ENCODE measurements around the gene HCCS.

HCCS gene

DNA sequence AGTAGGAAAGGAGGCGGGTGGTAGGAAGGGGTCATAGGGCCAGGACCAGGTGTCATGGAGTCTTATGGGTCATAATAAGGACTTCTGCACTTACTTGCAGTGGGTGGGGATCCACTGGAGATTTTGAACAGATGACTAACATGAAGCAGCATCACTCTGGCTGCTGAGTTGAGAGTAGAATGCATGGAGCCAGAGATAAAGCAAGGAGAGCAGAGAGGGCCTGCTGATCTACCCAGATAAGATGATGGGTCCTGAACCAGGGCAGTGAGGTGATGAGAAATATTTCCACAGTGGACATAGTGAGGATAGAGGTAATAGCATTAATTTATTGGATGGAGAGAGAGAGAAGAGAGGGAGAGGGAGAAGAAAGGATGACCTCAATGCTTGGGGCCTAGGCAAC is 48.0 kb downstream of the HCCS start:
- no peak overlapping the region for H3K4me3 ChIP-seq (replicated peaks; ENCODE audit: insufficient read depth, low read length)
- DNase-seq (ENCODE audit: low read depth in 1 of 2, low spot score in 1 of 2), result no peak
- H3K27me3 ChIP-seq (ENCODE audit: insufficient read depth, poor library complexity, severe bottlenecking), result no peaks in the 10 kb centered on the region
- no peak overlapping the region for H3K27ac ChIP-seq (replicated peaks)
- TF ChIP-seq REST (IDR thresholded peaks at IDR 0.05; ENCODE audit: insufficient replicate concordance, low read depth) (no peak), CTCF (IDR thresholded peaks at IDR 0.05; ENCODE audit: insufficient read depth, low read length) (no peak), SPI1 (IDR thresholded peaks at IDR 0.05; ENCODE audit: borderline replicate concordance, low read depth) (no peak), GABPA (IDR thresholded peaks at IDR 0.05; ENCODE audit: low read depth) (no peak), POLR2AphosphoS5 (IDR thresholded peaks at IDR 0.05; ENCODE audit: low read depth) (no peak)

DNA sequence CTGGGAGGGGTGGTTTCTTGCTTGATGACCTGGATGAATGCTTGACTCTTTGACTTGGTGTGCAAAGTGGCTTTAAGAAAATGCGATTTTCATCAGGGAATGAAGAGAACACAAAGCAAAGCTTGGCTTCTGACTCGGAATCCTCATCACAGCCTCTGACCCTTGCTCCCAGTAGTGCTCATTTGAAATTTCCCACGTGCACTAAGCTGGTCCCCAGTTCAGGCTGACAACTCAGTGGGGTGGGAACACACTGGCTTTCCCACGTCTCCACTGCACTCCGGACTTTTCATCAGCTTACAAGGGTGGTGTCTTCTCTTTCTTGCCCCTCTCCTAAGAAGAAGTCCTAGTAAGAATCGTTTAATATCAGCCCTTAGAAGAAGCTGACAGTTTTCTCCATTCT is 53.3 kb downstream of the HCCS start:
- DNase-seq (ENCODE audit: low read depth in 1 of 2, low spot score in 1 of 2), result no peak
- Histone ChIP-seq H3K27ac (replicated peaks) (no peak overlapping the region), H3K27me3 (ENCODE audit: insufficient read depth, poor library complexity, severe bottlenecking) (no peaks in the 10 kb centered on the region), H3K4me3 (replicated peaks; ENCODE audit: insufficient read depth, low read length) (no peak overlapping the region)
- no peak for TF ChIP-seq REST (IDR thresholded peaks at IDR 0.05; ENCODE audit: insufficient replicate concordance, low read depth)

DNA sequence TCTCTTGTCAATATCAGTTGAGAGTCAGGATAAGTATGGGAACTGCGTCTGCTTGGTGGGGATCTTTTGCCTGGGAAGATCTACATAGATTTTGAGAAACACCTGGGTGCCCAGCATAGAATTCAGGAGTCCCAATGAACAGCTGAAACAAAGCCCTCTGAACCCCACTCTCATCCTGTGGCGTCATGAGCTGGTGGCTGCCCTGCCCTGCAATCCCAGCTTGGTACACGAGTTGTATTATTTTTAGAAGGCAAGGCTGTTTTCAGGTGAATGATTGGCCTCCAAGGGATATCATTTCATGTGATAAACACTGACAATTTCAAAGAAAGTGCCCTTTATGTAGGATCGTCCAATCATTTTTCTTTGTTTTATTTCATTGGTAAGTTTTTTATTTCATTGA is 60.8 kb downstream of the HCCS start:
- DNase-seq (ENCODE audit: low read depth in 1 of 2, low spot score in 1 of 2), result no peak
- Histone ChIP-seq H3K27me3 (ENCODE audit: insufficient read depth, poor library complexity, severe bottlenecking) (no peaks in the 10 kb centered on the region), H3K27ac (replicated peaks) (no peak overlapping the region), H3K4me3 (replicated peaks; ENCODE audit: insufficient read depth, low read length) (no peak overlapping the region)
- TF ChIP-seq GABPA (IDR thresholded peaks at IDR 0.05; ENCODE audit: low read depth), result no peak
- no peak for TF ChIP-seq REST (IDR thresholded peaks at IDR 0.05; ENCODE audit: insufficient replicate concordance, low read depth)
- no peak for TF ChIP-seq CTCF (IDR thresholded peaks at IDR 0.05; ENCODE audit: insufficient read depth, low read length)

- Histone ChIP-seq H3K27me3 (ENCODE audit: insufficient read depth, poor library complexity, severe bottlenecking) (no peaks in the 10 kb centered on the region), H3K4me3 (replicated peaks; ENCODE audit: insufficient read depth, low read length) (no peak overlapping the region), H3K27ac (replicated peaks) (no peak overlapping the region)
- no peak for DNase-seq (ENCODE audit: low read depth in 1 of 2, low spot score in 1 of 2)
- no peak for TF ChIP-seq REST (IDR thresholded peaks at IDR 0.05; ENCODE audit: insufficient replicate concordance, low read depth)
- no peak for TF ChIP-seq SPI1 (IDR thresholded peaks at IDR 0.05; ENCODE audit: borderline replicate concordance, low read depth)
- TF ChIP-seq GABPA (IDR thresholded peaks at IDR 0.05; ENCODE audit: low read depth), result no peak
- no peak for TF ChIP-seq POLR2AphosphoS5 (IDR thresholded peaks at IDR 0.05; ENCODE audit: low read depth)
- no peak for TF ChIP-seq CTCF (IDR thresholded peaks at IDR 0.05; ENCODE audit: insufficient read depth, low read length)
Observed at GRCh38 chrX:11172415-11172814, 61.3 kb downstream of the HCCS start.

All from HL-60 (cell line).